Ureter (tissue), 1 donor: ENCODE data around the gene SLC43A2. TPM values are rescaled to one million over a fixed set of nuclear protein-coding genes. Genes with fewer than 3 reads are reported as not detected.
"Not testable (repeated sequence)": the region's sequence is repeated elsewhere in the genome, so short reads cannot be mapped to it uniquely, and the experiment has no call there.

Experiments
- DNase-seq: peaks from one replicate; pipeline ENCODE4 v3.0.0-alpha.2; 2020; ENCODE audit warnings: low spot score
- total RNA-seq: library from RNA; stranded (reverse); gene quantifications from one replicate; pipeline ENCODE4 v1.2.4, GENCODE V29; 2023
- donor health status: DM: yes; HTN: yes; CAD: no.

Gene SLC43A2
- total RNA-seq, 1 donor from 2014 or later: 30.9 TPM

DNA sequence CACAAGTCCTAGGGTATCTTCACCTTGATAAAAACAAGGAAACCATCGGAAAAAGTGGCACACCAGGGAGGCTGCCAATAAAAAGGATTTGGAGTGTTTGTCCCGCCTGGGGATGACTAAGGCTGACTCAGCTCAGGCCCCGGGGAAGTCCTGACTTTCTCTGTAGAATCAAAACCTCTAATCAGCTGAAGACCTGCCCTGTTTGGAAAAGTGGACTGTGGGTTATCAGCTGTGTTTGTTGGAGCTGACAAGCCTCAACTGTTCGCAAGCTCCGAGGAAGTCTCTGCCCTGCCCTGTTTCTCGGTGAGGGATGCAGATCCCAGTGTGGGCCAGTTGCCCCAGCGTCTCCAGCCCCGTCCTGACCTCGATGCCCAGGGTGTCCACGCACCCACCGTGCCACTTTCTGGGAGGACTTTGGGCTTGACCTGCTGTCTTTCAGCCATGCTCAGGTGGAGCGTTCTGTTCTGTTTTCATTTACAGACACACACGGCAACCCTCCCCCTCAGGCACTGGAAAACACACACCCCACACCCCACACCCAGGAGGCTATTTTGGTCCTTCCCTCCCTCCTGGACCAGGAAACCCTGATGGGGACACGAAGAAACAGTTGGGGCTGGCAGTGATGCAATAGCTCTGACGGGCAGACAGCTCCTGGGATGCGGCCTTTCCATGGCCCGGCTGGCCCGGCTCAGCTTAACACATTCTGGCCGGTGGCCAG, 38.4 kb downstream of the SLC43A2 start:
- DNase-seq: peak; percentile 78

DNA sequence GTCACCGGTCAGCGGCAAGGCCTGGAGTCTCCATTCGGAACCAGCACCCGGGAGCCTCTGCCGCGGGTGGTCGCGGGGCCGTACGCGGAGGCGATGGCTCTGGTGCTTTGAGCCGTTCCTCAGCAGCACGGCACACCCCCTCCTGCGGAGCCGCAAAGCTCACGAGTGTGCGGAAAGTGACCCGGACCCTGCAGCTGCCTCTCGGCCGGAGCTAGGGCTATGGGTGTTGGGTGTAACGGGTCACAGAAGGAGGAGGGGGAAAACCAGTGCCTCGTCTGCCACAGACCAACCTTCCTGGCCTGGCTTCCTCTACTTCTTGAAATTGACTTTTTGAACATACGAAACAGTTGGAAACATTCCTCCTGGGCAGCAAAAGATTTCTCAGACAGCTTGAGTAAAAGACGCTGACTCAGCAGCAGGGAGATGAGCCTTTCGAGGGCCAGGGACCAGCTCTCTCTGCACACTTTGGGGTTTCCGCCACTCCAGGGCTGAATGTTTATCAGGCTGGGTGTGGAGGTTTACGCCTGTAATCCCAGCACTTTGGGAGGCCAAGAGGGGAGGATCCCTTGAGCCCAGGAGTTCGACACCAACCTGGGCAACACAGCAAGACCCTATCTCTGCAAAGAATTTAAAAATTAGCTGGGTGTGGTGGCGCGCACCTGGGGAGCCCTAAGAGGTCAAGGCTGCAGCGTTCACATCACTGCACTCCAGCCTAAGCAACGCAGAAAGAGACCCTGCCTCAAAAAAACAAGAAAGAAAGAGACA, 39.6 kb downstream of the SLC43A2 start:
- no peak for DNase-seq

DNA sequence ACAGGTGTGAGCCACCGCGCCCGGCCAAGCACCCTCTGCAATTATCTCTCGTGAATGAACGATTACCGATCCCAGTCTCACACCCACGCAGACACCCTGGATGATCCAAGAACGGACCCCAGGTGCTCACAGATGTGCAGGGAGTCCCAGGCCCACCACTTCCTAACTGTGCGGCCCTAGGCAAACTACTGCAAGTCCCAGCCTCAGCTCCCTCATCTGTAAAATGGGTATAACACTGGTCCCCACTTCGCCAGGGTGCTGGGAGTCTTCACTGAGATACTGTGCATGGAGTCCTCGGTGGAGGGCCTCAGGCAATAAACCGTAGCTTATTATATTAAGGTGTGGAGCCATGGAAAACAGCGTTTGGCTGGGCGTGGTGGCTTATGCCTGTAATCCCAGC, 44.5 kb downstream of the SLC43A2 start:
- DNase-seq: no peak

GRCh38 chr17:1583556-1583955, 45.1 kb downstream of the SLC43A2 start:
- no peak for DNase-seq

GRCh38 chr17:1582374-1582773, 46.3 kb downstream of the SLC43A2 start:
- DNase-seq: no peak

GRCh38 chr17:1580979-1581676, 47.5 kb downstream of the SLC43A2 start:
- DNase-seq: no peak

GRCh38 chr17:1578029-1578428, 50.6 kb downstream of the SLC43A2 start:
- no peak for DNase-seq

DNA sequence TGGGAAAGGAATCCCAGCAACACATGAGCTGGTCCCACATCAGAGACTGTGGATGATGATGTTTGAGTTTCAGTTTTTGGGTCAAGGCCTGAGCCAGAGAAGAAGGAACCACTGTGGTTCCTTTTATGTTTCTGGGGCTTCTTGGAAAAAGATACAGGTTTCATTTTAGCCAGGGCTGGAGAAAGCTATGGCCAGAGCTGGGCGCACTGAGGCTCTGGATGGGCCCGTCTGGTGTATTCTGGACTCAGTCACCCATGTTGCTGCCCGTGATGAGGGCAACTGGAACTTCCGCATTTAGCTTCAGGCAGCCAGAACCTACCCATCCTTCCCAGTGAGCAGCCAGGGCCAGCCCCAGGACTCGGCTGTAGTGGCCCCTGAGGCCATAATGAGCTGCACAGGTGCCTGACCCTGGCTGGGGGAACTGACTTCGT, 51.0 kb downstream of the SLC43A2 start:
- no peak for DNase-seq

- DNase-seq: peak; percentile 88
Observed at GRCh38 chr17:1577182-1577581, 51.5 kb downstream of the SLC43A2 start.

- no peak for DNase-seq
Observed at GRCh38 chr17:1576500-1576899, 52.1 kb downstream of the SLC43A2 start.

DNA sequence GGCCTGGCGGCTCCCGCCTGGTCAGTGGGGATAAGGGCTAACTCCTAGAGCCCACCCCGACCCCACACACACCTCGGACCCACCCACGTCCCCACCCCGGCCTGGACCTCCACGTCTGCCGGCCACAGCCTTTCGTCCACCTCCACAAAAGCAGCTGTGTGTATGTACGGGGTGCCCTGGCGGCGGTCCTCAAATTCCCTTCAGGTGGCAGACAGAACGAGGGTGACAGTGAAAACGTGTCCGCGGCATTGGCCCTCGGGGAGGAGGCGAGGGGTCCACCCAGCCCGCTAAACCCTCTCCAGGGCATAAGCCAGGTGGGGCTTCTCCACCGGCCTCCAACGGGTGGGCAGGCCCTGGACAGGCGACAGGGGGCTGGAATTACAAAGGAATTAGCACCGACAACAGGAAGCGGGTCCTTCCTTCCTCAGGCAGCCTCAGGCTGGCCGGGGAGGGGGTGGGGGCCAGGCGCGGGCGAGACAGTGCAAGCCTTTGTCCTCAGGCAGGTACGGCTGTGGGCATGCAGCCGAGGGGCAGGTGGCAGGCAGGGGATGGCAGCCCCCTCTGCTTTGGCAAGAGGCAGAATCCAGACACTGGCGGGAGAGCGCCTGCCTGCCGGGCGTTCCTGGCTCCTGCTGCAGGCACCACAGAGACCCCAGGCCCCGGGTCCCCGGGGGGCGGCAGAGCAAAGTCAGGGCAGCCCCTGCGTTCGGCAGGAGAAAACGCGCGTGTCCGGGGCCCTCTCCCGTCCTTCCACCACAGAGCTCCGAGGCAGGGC, 53.8 kb downstream of the SLC43A2 start:
- DNase-seq: no peak

- DNase-seq: peak; percentile 85
Observed at GRCh38 chr17:1573932-1574696, 54.5 kb downstream of the SLC43A2 start.

- DNase-seq: not testable (repeated sequence)
Observed at GRCh38 chr17:1572646-1573045, 56.0 kb downstream of the SLC43A2 start.

DNA sequence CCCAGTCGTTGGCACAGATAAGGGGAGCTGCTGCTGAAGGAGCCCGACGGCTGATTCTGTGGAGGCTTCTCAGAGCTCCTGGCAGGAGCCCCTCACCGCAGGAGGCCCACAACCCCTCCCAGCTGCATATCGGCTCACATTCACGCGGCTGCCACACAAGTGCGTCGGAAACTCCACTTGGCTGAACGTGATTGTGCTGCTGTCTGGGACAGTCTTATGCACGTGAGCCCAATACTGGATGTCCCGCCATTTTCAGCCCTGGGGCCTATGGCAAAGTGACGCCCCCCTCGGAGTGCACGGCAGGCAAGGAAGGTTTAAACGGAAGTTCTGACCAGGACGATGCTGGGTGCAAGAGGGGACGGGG, 57.3 kb downstream of the SLC43A2 start:
- DNase-seq: no peak

- DNase-seq: no peak
Observed at GRCh38 chr17:1568950-1569810, 59.5 kb downstream of the SLC43A2 start.

DNA sequence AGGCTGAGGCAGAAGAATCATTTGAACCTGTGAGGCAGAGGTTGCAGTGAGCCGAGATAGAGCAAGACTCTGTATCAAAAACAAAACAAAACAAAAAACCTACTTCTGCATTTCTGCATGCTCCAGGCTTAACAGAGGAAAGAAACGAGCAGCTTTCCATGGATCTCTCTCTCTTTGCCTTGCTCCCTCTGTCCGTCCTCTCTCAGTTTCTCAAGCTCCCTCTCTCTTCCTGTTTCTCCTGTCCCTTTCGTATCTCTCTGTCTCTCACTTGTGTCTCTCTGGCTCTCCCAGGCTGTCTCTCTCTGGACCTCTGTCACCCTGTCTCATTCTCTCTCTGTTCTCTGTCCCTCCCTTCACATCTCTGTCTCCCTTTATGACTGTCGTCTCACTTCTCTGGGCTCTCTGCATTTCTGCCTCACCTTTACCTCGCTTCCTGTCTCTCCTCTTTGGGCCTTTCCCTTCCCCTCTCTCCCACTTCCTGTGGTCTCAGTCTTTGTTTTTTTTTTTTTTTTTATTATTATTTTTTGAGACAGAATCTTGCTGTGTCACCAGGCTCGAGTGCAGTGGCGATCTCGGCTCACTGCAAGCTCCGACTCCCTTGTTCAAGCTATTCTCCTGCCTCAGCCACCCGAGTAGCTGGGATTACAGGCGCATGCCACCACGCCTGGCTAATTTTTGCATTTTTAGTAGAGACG, 62.0 kb downstream of the SLC43A2 start:
- DNase-seq: no peak

DNA sequence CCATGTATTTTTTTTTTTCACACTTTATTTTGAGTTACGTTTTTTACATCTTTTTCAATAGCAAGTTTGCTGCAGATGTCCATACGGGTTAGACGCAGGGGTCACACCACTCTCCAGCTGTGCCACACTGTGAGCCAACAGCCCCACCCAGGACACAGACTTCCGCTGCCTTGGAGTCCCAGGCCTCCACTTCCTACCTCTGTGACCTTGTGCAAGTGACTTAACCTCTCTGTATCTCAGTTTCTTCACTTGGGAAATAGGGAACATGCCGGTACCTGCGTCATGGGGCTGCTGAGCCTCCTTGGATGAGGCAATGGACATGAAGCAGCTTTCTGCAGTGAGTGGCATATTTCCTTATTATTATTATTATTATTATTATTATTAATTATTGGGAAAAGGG, 62.8 kb downstream of the SLC43A2 start:
- no peak for DNase-seq

- DNase-seq: no peak
Observed at GRCh38 chr17:1563786-1564613, 64.6 kb downstream of the SLC43A2 start.

- not testable (repeated sequence) for DNase-seq
Observed at GRCh38 chr17:1563471-1563785, 65.2 kb downstream of the SLC43A2 start.
